DMS153 treated with DMSO at 0.1 percent for 48 hours (cell line): Measurements from ENCODE around the gene LEKR1.
"Not testable (repeated sequence)": the region's sequence is repeated elsewhere in the genome, so short reads cannot be mapped to it uniquely, and the experiment has no call there.

ENCODE experiments used
- DNase-seq: peaks from one replicate; lab custom pipeline; 2025; ENCODE audit not compliant: unreplicated experiment; lab: John Stamatoyannopoulos, UW

The LEKR1 gene

GRCh38 chr3:156898296-156898880, 72.2 kb downstream of the LEKR1 start:
- DNase-seq, result no peak

GRCh38 chr3:156899951-156900350, 73.8 kb downstream of the LEKR1 start:
- DNase-seq, result no peak

- DNase-seq, result no peak
These were observed 76.8 kb downstream of the LEKR1 start for GRCh38 chr3:156902916-156903315.

GRCh38 chr3:156906275-156906674, 80.1 kb downstream of the LEKR1 start:
- DNase-seq, result no peak

- no peak for DNase-seq
These were observed 82.2 kb downstream of the LEKR1 start for GRCh38 chr3:156908398-156908797.

GRCh38 chr3:156910022-156910421, 83.9 kb downstream of the LEKR1 start:
- DNase-seq, result no peak

- not testable (repeated sequence) for DNase-seq
These were observed 84.7 kb downstream of the LEKR1 start for GRCh38 chr3:156910831-156911230.

- not testable (repeated sequence) for DNase-seq
These were observed 88.1 kb downstream of the LEKR1 start for GRCh38 chr3:156914300-156914699.

- DNase-seq, result no peak
These were observed 89.2 kb downstream of the LEKR1 start for GRCh38 chr3:156915372-156915771.

GRCh38 chr3:156918746-156919145, 92.6 kb downstream of the LEKR1 start:
- no peak for DNase-seq

GRCh38 chr3:156919818-156920217, 93.7 kb downstream of the LEKR1 start:
- no peak for DNase-seq

- no peak for DNase-seq
These were observed 94.2 kb downstream of the LEKR1 start for GRCh38 chr3:156920399-156920798.

- no peak for DNase-seq
These were observed 97.2 kb downstream of the LEKR1 start for GRCh38 chr3:156923349-156923748.

GRCh38 chr3:156938724-156939123, 112.6 kb downstream of the LEKR1 start:
- no peak for DNase-seq

GRCh38 chr3:156939315-156939714, 113.2 kb downstream of the LEKR1 start:
- no peak for DNase-seq

- no peak for DNase-seq
These were observed 115.2 kb downstream of the LEKR1 start for GRCh38 chr3:156941311-156941710.

GRCh38 chr3:156948402-156949210, 122.5 kb downstream of the LEKR1 start:
- DNase-seq, result no peak

- DNase-seq, result no peak
These were observed 125.9 kb downstream of the LEKR1 start for GRCh38 chr3:156952011-156952410.

GRCh38 chr3:156957715-156958114, 131.6 kb downstream of the LEKR1 start:
- no peak for DNase-seq

GRCh38 chr3:156963096-156963495, 136.9 kb downstream of the LEKR1 start:
- DNase-seq, result no peak

GRCh38 chr3:156964577-156964976, 138.4 kb downstream of the LEKR1 start:
- no peak for DNase-seq

GRCh38 chr3:156966349-156966748, 140.2 kb downstream of the LEKR1 start:
- DNase-seq, result not testable (repeated sequence)

GRCh38 chr3:156973954-156974353, 147.8 kb downstream of the LEKR1 start:
- no peak for DNase-seq
